Fibroblast of peridontal ligament (primary cell): ENCODE data around the gene NFATC2.
A peak's percentile ranks its signal among the peaks of the same experiment; 100 is the strongest.

Source experiments
- DNase-seq: peaks from one replicate; pipeline ENCODE4 v3.0.0-alpha.2; 2010; ENCODE audit errors: extremely low read depth

The NFATC2 gene

DNA sequence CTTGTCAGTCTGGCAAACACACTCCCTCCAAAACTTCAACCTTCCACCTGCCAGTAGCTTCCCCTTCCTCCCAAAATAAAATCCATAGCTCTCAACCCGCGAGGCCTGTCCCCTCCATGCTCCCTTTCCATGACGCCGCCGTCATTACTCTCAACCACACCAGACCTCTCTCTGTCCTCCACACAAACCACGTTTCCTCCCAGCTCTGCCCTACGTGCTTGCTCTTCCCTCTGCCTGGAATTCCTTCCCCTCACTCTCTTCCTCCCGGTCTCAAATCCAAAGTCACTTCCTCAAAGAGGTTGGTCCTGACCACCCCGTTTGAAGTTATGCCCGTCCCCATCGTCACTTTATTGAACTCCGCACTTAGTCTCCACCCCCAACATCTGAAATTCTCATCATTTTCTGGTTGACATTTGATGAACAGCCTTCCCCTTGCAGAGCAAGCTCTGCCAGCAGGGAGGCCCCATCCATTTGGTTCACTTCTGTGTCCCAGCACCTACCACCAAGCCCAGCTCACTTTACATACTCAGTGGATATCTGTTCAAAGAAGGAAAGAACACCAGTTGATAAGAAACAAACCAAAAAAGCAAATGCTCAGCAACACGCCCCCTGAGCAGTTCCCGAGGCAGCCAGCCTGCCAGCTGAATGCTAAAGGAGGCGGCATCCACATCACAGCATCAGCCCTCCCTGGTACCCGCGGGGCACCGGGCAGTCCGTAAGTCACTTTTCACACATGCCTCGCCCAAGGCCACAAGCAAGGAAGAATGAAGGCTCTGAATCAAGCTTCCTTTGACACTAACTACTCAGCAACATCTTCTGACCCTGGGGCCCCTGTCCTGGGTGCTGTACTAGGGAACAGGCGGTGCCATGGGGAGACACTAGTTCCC, 125.0 kb downstream of the NFATC2 start:
- no peak for DNase-seq

DNA sequence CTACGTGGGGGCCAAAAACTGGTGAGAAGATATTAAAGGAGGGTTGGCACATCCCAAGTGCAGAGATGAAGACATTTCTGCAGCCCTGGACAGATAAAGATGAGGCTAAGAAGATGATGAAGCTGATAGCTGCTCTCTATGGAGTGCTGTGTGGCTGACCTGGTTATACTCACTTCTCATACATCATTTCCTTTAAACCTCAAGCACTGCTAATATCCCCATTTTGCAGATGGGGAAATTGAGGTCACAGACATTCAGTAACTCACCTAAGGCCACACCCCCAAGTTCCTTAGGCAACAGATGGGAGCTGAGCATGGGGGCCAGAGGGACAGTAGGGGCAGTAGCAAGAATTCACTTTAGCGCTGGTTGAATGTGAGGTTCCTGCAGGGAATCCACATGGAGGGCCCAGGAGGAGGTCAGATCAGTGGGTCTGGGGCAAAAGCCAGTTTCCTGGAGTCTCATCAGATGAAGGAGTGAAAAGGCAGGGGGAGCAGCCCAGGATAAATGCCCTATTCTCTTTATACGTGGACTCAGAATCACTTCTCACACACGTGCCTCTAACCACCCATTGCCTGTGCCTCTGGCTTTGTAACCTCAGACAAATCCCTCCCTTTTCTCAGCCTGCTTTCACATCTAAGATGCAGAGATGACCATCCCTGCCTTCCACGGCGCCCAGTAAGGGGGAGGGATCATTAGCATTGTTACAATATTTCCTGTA, 125.8 kb downstream of the NFATC2 start:
- DNase-seq = no peak

GRCh38 chr20:51413857-51414256, 128.7 kb downstream of the NFATC2 start:
- no peak for DNase-seq

- DNase-seq = no peak
Measured at GRCh38 chr20:51412951-51413481, 129.5 kb downstream of the NFATC2 start.

DNA sequence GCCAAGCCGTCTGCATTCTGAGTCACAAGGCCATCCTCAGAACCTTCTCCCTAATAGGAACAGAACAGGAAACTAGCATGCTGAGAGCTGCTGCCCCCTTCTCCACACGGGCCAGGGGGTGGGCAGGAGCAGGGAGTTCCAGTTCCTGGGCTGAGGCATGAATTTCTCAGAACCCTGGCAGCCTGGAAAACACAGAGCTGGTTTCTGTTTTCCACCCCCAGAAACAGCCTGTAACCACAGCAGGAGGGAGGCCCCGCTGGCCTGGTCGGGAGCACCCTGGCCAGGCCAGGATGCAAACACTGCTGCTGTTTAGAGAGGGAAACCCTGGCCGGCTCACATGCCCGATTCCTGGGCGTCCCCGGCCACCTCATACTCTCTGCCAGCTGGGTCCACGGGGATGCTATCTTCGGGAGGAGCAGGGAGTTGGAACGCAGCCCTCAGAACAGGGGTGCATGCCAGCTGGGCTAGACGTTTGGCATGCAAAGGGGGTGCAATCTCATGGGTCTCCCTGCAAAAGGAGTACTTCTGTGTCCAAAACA, 130.1 kb downstream of the NFATC2 start:
- peak; percentile 55 for DNase-seq

GRCh38 chr20:51411870-51412269, 130.6 kb downstream of the NFATC2 start:
- no peak for DNase-seq

GRCh38 chr20:51410586-51411325, 131.8 kb downstream of the NFATC2 start:
- no peak for DNase-seq

DNA sequence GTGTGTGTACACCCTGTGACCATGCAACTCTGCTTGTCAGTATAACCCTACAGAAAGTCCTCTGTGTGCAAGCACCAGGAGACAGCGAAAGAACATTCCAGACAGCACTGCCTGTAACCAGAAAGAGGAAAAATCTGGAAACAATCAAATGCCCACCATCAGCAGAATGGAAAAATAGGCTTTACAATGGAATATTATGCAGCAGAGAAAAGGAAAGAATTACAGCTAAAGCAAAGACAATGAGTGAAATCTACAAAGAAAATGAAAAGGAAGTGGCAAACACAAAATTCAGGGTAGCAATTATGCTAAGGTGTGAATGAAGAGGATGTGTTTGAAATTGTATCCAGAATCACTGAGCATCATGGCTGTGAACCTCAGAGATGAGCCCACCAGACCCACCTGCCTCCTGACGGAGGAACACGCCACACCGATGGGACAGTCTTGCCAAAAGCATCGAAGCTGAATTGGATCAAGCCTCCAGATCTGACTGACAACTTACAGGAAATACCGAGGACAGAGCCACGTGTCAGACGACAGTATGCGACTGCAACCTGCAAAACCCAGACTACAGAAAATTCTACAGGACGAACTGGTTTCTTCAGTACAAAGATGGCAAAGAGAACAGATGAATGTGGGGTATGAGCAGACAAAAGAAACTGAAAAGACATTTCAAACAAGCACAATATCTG, 133.2 kb downstream of the NFATC2 start:
- no peak for DNase-seq

DNA sequence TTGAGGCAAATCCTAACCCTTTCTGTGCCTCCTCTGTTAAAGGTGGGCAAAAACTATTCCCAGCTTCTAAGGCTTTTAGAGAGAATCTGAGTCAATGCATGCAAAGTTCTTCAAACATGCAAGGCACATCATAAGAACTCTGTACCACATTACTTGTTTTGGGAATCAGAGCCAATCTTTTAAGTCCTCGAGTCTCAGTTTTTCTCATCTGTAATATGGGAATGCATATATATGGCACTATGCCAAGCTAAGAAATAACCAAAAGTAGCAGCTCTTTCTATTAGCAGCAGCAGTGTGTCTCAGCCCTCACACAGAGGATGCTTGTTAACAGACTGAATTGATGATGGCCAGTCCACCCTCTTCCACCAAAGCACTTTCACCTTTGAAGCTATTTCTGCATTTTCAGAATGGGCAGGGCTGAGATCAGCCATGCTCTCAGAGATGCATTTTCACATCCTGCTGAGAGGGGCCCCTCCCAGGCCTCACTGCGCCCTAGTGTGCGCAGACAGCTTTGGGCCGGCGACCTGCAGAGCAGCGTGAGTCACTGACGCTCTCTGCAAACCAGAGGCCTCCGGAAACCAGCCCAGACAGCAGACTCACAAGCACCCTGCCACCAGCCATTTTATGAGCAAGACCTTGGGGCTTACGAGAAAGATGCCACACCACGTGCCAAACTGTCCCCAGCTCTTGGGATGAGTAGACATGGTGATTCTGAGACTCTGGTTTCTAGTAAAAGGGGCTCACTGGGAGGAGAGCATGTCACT, 138.0 kb downstream of the NFATC2 start:
- no peak for DNase-seq

- no peak for DNase-seq
Measured at GRCh38 chr20:51403466-51404220, 138.9 kb downstream of the NFATC2 start.

DNA sequence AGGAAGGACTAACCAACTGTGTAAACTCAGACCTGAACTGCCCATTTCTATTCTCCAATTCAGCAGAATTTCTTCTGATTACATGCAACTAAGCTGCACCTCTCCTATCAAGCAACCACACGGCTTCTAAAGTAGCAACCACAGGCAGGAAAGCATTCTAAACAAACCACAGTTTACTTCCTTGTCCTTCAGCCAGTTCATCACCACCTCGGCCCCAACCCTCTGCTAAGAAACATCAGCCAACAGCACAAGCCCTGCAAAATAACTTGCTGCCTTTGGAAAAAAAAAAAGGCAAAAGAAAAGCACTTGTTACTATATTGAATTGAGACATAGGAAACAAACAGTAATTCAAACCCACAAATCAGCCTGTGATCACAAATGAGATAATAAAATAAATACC, 140.3 kb downstream of the NFATC2 start:
- DNase-seq = peak; percentile 79

DNA sequence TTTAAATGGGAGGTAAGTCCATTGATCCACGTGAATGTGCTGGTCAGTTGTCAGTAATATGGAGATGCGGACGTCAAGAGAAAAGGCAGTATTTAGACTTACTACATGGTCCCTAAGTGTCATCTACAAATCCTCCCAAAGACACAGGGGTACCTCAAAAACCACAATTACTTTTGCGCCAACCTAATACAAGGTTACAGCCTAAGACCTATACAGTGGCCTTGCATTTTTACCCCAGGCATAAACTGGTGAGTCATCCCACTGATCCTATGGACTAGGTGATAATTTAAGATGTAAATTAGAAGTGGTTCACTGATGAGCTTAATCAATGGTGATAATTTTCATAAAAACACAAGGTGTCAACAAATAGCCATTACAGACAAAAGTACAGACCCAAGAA, 141.0 kb downstream of the NFATC2 start:
- no peak for DNase-seq

DNA sequence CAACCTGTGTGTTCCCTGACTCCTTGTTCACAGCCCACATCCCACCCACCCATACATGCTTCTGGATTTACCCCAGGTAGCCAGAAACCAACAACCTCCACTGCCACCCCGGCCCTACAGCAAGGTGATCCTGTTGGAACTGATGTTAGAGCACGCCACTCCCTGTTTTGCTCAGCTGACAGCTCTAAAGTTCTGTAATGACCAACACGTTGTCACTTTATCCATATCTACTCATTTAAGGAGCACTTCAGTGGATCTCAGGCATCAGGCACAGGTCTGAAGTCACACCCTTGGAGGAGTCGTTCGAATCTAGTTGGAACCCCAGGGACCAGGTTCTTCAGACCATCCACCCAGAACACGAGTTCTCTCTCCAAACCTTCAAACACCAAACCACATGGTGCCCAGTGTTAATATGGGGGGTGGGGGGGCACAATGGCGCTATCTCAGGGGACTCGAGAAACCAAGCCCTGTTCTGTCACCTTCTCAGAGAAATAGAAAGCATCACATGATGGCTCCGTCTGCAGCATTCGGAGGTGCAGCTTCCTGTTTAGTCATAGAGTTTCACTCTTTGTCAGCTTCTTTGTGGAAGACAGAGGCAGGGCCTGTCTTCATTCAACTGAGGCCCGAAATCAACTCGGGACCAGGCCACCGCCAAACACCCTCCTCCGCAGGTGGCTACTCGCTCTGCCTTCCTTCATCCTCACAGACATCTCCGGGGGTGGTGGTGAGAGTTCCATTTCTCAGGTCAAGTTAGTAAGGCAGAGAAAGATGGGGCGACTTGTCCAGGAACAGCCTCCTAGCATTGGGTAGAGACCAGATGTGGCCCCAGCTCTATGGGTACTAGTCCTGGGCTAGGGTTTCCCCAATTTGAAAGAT, 142.2 kb downstream of the NFATC2 start:
- no peak for DNase-seq

GRCh38 chr20:51399006-51399890, 143.3 kb downstream of the NFATC2 start:
- no peak for DNase-seq

- no peak for DNase-seq
Measured at GRCh38 chr20:51398552-51398951, 144.0 kb downstream of the NFATC2 start.

GRCh38 chr20:51398083-51398482, 144.4 kb downstream of the NFATC2 start:
- DNase-seq = no peak

DNA sequence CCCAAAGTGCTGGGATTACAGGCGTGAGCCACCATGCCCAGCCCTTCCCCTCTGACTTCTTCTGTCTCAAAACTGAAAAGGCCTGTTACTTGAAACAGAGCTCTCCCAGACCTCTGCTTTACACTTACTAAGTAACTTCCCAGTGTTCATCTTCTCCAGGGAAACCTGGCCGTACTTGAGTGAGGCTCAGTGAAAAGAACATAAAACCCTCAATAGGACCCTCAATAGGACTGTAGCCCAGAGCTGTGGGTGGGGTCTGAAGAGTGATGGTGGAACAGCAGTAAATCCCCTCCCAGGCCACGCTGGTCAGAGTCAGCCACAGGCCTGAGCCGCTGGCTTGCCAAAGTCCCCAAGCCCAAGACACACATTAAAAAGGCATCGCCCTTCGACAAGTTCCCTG, 145.4 kb downstream of the NFATC2 start:
- DNase-seq = no peak
